HG02623 (cell line): ENCODE results near the gene NOLC1.

ENCODE experiments used
- ATAC-seq: cut with Tn5 transposase; IDR thresholded peaks from one replicate; pipeline ENCODE4 v1.9.1; 2021; ENCODE audit warnings: moderate library complexity; ENCODE audit not compliant: unreplicated experiment

Gene NOLC1

DNA sequence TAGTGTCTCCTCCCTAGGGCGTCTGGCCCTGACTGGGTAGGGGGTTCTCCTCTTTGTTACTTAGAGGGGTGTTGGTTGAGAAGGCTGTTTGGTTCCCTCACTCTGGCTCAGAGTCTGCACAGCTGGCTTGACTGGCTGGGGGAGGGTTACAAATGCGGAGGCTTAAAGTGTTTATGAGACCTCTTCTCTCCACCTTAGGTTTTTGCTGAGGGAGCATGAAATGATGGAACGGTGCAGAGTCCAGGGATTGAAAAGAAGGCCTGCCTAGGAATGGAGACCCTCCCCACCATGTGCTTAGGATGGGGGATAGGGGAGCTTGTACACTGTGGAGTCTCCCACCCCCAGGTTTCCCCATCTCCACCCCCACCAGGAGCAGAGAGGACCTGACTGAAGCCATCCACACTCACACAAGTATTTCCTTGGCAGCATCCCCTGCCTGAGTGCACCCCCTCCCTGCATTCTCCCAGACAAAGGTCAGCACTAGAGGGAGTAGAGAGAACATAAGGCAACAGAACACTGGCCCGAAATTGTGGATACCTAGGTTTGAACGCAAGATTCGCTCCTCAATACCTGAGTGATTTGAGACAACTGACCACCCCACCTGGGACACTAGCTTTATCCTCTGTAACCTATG is 30.3 kb upstream of the NOLC1 start:
- ATAC-seq, result no peak

DNA sequence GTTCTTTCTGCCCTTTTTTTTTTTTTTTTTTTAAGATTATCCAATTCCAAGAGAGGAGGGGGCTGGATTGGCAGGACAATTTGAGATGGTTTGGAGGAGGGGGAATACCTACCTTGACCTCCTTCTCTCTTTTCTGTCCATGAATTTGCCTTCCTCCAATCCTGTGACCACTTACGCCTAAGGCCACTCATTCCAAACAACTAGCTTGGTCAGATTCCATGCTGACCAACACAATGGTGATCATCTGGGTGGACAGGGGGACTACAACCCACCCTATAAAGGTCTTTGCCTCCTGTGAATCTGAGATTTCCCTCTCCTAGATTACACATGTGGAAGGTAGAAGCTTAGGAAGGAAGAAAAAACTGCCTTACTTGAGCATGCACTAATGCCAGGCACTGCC is 29.7 kb upstream of the NOLC1 start:
- ATAC-seq, result no peak

DNA sequence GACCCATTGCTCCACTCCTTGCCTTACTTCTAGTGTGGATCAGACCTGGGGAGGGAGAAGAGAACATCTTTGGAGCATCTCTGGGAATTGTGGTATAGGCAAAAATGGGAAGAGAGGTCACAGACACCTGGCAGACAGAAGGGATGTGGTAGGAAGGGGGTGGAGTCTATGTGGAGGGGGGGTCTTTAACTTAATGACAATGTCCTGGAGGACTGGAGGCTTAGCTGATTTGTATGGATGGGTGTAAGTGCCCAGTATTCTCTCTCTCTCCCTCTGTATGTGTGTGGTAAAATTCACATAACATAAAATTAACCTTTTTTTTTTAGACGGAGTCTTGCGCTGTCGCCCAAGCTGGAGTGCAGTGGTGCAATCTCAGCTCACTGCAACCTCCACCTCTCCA is 29.0 kb upstream of the NOLC1 start:
- ATAC-seq, result no peak

DNA sequence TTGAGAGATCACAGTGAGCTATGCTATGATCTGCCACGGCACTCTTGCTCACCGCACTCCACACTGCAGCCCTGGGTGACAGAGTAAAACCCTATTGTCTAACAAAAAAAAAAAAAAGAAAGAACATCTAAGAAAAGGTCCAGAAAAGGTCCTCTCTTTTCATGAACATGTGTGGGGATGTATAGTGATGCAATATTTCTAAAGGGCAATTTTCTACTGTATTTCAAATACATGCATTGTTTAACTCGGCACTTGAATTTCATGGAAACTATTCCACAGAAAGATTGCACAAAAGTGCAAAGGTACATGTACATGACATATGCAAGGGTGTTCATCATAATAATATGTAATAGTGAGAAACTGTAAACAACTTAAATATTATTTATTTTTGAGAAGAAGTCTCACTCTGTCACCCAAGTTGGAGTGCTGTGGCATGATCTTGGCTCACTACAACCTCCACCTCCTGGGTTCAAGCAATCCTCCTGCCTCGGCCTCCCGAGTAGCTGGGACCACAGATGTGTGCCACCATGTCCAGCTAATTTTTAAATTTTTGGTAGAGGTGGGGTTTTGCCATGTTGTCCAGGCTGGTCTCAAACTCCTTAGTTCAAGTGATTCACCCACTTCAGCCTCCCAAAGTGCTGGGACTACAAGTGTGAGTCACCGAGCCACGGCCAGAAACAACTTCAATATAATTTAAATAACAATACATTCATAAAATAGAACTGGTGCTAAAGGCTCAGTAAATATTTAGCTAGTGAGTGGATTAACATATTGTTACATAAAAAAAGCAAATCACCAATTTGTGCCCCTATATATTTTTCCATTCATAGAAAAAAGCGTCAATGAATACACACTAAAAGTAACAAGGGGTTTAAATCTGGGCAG is 20.7 kb upstream of the NOLC1 start:
- ATAC-seq, result no peak

DNA sequence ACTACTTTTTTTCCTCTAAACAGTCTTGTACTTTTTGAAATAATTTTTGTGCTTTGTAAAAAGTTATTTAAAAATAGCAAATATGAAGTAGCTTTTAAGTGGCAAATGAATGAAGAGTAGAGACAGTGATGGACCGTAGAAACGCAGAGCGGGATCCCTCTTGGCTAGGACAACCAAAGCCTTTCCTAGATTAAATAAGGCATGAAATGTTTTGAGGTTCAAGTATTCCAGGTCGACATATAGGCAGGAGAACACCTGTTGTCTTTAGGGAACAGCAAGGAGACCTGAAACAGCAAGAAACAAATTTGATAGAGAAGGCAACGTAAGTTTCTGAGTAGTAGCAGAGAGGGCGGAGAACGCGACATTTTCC is 20.0 kb upstream of the NOLC1 start:
- no peak for ATAC-seq

DNA sequence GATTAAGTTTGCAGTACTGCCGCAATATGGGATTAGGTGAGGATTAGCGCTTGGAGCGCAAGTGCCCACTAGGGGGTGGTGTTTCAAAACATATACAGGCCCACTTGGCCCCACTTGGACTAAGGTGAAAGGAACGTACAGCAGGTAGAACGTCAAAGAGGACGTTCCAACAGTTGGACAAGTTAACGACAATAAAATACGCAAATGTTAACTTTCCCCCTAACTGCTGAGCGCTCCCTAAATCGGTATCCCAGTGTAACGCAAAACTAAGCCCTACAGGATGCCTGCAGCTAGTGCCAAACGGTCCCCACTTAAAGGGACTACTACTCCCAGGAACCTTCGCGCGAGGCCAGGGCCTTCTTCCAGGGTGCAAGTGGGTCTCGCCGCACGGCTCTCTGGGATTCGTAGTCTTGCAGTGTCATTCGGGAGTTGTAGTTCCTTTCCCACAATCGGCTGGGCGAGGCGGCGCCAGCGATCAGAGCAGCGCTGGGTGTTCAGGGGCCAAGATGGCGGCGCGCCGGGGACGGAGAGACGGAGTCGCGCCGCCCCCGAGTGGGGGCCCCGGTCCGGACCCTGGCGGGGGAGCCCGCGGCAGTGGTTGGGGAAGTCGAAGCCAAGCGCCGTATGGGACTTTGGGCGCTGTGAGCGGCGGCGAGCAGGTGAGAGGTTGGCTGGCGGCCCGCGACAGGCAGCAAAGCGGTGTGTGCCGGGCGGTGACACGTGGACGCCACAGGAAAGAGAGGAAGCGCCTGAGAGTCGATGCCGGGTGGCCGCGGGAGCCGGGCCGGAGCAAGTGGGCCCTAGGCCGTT is 19.4 kb upstream of the NOLC1 start, which contains the start of gene PPRC1:
TSS of gene PPRC1 (plus strand) at position 478 of the 810 bp plus-strand sequence. CDS start at position 507, 29 bp downstream.
- ATAC-seq, result peak; percentile 84

DNA sequence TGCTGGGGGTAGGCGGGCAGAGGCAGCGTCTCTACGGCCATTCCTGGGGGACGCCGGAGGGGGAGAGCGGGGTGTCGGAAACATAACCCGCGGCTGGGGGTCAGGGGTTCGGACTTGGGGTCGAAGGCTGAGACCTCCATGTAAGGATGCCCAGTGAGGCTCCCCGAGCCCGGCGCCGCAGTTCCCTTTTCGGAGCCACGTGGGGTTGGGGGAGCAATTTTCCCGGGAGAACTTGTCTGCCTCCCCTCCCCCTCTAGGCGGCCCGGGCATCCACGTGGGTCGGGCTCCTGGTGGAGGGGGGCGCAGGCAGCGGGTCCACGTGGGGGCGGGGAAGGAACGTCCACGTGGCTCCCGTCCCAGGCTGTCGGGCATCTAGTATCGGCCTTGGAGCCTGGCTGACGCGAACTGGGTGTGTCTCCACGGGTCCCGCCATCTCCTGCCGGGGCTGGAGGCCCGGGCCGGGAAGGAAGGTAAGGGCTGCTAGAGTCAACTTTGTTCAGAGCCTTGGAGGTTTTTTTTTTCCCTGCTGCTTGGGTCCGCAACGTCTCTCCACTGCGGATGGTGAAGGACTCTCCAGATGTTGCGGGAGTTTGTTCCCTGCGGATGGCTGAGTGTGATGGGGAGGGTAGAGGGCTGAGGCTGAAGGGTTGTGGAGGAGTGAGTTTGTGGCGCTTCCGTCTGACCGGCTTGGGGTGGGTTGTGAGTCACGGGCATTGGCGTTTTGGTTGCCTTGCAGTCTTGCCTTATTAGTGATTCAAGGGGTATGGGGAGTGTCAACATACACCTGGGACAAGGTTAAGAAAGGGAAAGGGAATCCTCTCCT is 18.6 kb upstream of the NOLC1 start:
- ATAC-seq, result peak; percentile 3

DNA sequence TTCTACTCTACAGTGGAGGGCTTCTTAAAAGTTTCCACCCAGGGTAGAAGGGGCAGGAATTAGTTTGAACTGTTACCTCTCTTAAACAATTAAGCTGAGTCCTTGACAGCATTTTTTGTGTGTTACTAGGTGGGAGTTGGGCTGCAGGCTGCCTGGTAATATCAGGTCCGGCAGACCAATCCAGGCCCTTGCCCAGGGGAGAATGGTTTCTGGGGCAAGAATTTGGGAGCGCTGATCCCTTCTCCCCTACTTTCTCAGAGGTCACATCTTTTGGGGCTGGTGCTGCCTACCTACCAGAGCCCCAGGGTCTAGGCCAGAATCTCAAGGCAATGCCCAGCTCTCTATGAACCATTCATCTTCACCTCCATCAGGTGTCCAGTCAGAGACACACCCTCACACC is 17.8 kb upstream of the NOLC1 start:
- no peak for ATAC-seq

DNA sequence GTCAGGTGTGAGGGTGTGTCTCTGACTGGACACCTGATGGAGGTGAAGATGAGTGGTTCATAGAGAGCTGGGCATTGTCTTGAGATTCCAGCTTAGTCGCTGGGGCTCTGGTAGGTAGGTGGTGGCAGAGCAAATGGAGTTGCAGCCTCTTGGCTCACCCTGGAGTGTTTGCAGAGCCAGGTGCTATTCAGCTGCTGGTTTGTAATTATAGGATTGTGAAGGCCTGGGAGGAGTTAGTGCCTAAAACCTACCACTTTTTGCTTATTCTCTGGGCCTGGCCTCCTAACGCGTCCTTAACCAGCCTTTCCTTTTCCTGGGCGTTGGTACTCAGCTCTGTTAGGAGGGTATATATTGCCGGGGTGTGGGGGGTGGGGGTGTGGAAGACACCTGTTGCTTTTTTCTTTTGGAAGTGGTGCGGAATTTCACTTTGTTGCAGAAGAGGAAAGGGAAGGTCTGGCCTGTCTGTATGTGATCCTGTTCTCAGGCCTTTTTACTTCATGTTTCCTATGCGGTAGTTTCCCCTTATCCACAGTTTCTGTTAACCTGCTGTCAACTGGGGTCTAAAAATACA is 16.1 kb upstream of the NOLC1 start:
- no peak for ATAC-seq

DNA sequence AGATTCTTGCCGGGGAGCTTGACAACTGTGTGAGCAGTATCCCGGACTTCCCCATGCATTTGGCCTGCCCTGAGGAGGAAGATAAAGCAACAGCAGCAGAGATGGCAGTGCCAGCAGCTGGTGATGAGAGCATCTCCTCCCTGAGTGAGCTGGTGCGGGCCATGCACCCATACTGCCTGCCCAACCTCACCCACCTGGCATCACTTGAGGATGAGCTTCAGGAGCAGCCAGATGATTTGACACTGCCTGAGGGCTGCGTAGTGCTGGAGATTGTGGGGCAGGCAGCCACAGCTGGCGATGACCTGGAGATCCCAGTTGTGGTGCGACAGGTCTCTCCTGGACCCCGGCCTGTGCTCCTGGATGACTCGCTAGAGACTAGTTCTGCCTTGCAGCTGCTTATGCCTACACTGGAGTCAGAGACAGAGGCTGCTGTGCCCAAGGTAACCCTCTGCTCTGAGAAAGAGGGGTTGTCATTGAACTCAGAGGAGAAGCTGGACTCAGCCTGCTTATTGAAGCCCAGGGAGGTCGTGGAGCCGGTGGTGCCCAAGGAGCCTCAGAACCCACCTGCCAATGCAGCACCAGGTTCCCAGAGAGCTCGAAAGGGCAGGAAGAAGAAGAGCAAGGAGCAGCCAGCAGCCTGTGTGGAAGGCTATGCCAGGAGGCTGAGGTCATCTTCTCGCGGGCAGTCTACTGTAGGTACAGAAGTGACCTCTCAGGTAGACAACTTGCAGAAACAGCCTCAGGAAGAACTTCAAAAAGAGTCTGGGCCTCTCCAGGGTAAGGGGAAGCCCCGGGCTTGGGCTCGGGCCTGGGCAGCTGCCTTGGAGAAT is 12.7 kb upstream of the NOLC1 start:
- ATAC-seq, result no peak

DNA sequence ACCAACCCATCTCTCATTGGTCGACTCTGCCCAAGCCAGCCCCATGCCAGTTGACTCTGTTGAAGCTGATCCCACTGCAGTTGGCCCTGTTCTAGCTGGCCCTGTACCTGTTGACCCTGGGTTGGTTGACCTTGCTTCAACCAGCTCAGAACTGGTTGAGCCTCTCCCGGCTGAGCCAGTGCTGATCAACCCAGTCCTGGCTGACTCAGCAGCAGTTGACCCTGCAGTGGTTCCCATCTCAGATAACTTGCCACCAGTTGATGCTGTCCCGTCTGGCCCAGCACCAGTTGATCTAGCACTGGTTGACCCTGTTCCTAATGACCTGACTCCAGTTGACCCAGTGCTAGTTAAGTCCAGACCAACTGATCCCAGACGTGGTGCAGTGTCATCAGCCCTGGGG is 12.0 kb upstream of the NOLC1 start:
- no peak for ATAC-seq

DNA sequence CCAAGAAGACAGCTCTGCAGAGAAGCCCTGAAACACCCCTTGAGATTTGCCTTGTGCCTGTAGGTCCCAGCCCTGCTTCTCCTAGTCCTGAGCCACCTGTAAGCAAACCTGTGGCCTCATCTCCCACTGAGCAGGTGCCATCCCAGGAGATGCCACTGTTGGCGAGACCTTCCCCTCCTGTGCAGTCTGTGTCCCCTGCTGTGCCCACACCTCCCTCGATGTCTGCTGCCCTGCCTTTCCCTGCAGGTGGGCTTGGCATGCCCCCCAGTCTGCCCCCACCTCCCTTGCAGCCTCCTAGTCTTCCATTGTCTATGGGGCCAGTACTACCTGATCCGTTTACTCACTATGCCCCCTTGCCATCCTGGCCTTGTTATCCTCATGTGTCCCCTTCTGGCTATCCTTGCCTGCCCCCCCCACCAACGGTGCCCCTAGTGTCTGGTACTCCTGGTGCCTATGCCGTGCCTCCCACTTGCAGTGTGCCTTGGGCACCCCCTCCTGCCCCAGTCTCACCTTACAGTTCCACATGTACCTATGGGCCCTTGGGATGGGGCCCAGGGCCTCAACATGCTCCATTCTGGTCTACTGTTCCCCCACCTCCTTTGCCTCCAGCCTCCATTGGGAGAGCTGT is 11.2 kb upstream of the NOLC1 start:
- ATAC-seq, result no peak

DNA sequence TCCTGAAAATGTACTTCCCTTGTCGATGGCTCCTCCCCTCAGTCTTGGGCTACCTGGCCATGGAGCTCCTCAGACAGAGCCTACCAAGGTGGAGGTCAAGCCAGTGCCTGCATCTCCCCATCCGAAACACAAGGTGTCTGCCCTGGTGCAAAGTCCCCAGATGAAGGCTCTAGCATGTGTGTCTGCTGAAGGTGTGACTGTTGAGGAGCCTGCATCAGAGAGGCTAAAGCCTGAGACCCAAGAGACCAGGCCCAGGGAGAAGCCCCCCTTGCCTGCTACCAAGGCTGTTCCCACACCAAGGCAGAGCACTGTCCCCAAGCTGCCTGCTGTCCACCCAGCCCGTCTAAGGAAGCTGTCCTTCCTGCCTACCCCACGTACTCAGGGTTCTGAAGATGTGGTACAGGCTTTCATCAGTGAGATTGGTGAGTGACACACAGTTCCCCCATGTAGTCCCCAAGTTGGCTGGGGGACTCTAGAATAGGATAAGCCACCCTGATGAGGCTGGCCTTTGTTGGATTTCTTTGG is 10.5 kb upstream of the NOLC1 start:
- no peak for ATAC-seq

DNA sequence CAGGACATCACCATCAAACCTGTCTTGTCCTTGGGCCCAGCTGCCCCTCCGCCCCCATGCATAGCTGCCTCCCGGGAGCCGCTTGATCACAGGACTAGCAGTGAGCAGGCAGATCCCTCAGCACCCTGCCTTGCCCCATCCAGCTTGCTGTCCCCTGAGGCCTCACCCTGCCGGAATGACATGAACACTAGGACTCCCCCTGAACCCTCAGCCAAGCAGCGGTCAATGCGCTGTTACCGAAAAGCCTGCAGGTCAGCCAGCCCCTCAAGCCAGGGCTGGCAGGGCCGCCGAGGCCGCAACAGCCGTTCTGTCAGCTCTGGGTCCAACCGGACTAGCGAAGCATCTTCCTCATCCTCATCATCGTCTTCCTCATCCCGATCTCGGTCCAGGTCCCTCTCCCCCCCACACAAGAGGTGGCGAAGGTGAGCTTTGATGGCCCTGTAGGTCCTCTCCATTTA is 5.2 kb upstream of the NOLC1 start:
- ATAC-seq, result no peak

DNA sequence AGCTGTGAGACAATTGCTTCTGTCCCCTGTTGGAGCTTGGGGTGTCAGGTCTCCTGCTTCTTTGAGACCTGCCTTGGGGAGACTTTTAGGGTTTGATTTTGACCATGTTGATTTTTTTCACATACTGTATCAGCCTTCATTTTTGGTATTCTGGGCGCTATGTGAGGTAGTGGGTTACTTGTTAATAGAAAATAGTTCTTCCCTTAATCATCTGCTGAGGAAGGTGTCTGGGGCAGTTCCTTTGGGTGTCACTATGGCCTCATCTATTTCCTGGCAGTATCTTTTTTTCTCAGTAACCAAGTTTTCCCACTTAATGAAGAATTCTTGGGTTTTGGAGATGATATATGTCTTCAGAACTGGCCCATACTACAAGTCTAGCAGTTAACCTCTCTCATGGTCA is 4.6 kb upstream of the NOLC1 start:
- ATAC-seq, result no peak

DNA sequence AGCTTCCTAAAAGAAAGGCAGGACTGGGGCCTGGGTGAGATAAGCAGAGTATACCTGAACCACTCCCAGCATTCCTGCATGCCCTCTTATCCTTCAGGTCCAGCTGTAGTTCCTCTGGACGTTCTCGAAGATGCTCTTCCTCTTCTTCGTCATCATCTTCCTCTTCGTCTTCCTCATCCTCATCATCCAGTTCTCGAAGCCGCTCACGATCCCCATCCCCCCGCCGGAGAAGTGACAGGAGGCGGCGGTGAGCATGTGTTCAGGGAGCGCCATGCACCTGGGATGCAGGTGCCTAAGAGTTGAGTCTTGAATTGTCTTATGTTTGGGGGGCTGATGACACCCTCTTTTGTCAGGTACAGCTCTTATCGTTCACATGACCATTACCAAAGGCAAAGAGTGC is 3.9 kb upstream of the NOLC1 start:
- ATAC-seq, result no peak

DNA sequence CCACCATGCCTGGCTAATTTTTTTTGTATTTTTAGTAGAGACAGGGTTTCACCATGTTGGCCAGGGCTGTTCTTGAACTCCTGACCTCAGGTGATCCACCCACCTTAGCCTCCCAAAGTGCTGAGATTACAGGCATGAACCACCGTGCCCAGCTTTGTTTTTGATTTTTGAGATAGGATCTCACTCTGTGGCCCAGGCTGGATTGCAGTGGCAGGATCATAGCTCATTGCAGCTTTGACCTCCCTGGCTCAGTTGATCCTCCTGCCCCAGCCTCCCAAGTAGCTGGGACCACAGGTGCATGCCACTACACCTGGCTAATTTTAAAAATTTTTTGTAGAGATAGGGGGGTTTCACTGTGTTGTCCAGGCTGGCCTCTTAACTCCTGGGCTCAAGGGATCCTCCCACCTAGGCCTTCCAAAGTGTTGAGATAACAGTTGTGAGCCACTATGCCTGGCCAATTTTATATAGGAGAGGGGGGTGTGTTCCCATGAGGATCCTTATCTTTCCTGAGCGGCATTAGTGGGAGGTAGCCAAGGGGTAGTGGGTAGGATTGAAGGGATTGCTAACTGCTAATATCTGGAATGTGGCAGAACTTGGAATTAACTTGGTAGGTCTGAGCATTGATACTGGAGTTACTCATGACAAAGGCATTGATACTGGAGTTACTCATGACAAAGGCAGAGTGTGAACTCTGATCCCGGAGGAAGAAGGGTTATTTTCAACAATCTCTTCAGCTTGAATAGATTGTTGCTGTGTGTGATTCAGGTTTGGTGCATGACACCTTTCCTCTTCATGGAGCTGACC is 1.0 kb upstream of the NOLC1 start:
- ATAC-seq, result no peak

DNA sequence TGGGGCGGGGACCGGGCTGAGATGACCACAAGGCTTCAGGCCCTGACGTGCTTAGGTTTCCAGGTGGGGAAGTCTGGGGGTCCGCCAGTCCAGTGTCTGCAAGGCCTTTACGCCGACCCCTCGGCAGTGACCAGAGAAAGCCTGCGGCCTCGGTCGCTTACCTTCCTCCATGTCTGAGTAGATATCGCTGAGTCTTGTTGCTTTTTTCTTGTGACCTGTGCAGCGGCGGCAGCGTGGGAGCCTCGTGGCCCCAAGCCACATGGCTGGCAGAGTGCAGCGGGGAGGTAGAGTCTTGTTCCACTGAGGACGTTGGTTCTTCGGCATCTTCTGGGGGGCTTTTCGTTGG is 329 bp downstream of the NOLC1 start:
- peak; percentile 5 for ATAC-seq
